ENCODE measurements around the gene MAG. TPM values are rescaled to one million over a fixed set of nuclear protein-coding genes. Genes with fewer than 3 reads are reported as not detected.

The MAG gene
- total and polyA plus RNA-seq, 2 of the 8 experiments (the other 6 are each of a cell fraction or from before 2014, with no cell fraction given): 0.20 to 1.3 TPM

- H2BK120ac ChIP-seq (replicated peaks; ENCODE audit: low read depth, low read length): peak overlapping the region; percentile 70
- no peaks in the 10 kb centered on the region for H3K9me3 ChIP-seq (ENCODE audit: insufficient read depth in 2 of 2, low read depth in 1 of 2, low read length in 1 of 2)
- H3K36me3 ChIP-seq (ENCODE audit: control insufficient read depth in 2 of 4, insufficient read depth in 4 of 4, low read length in 3 of 4): peaks cover 6 to 15% (median 11%) of the 10 kb centered on the region in 4 experiments; a peak in 7 of 8 replicates
- no peak overlapping the region; the same call in 1 of the 2 replicates for H2BK12ac ChIP-seq (ENCODE audit: low read depth, low read length)
- no peak overlapping the region for H4K5ac ChIP-seq (ENCODE audit: insufficient read length, low read depth, low read length)
- peaks cover 13 to 14% of the 10 kb centered on the region in 2 experiments for H4K20me1 ChIP-seq (replicated peaks in 1 of 2; ENCODE audit: control insufficient read depth in 1 of 2, insufficient read depth in 2 of 2, low read length in 2 of 2)
- H3K14ac ChIP-seq (ENCODE audit: insufficient read length): no peak overlapping the region
- H3K56ac ChIP-seq (replicated peaks; ENCODE audit: insufficient read length, low read depth, low read length): no peak overlapping the region
- peak overlapping the region; percentile 76; the same call in 1 of the 2 replicates for H2BK20ac ChIP-seq (ENCODE audit: low read length)
- H3K4me2 ChIP-seq (ENCODE audit: insufficient read depth in 1 of 2, low read depth in 2 of 2, low read length in 2 of 2): peak overlapping the region in 1 of 2 experiments; percentile 83; a peak in 2 of 4 replicates
- H3K18ac ChIP-seq (ENCODE audit: extremely low read depth, low read length): no peak overlapping the region
- H2BK15ac ChIP-seq (ENCODE audit: low read length): no peak overlapping the region
- no peak overlapping the region for H3K4ac ChIP-seq (replicated peaks; ENCODE audit: insufficient read length, low read depth, low read length)
- H4K8ac ChIP-seq (ENCODE audit: extremely low read depth, insufficient read depth, low read length): no peak overlapping the region
- peak overlapping the region; percentile 100; the same call in 1 of the 2 replicates for H3K27ac ChIP-seq (ENCODE audit: low read depth, low read length)
- no peak overlapping the region for H2BK5ac ChIP-seq (ENCODE audit: low read depth, low read length)
- FAIRE-seq (no peak), DNase-seq (ENCODE audit: low read depth in 1 of 2, low spot score in 2 of 2) (no peak)
- POLR2A ChIA-PET (ENCODE audit: partially characterized antibody): no interaction called here
- CTCF ChIA-PET (ENCODE audit: partially characterized antibody): no interaction called here
- H2AK5ac ChIP-seq (ENCODE audit: low read depth, low read length): no peak overlapping the region
- peaks cover 10% of the 10 kb centered on the region; the same call in 1 of the 2 replicates for H3K23me2 ChIP-seq (ENCODE audit: low read depth, low read length)
- peak overlapping the region in 1 of 4 experiments; percentile 90; a peak in 2 of 8 replicates for H3K4me3 ChIP-seq (ENCODE audit: extremely low read depth in 1 of 4, insufficient read depth in 2 of 4, low read depth in 3 of 4, low read length in 4 of 4)
- H3K79me1 ChIP-seq (ENCODE audit: low read depth, low read length): peaks cover 2% of the 10 kb centered on the region; the same call in 1 of the 2 replicates
- H3K27me3 ChIP-seq (replicated peaks in 1 of 4; ENCODE audit: control insufficient read depth in 3 of 4, extremely low read depth in 1 of 4, insufficient read depth in 3 of 4, low read length in 3 of 4): no peaks in the 10 kb centered on the region
- H4K91ac ChIP-seq (replicated peaks; ENCODE audit: insufficient read length, low read length): no peak overlapping the region
- no peak overlapping the region; a peak in 1 of 7 replicates for H3K9ac ChIP-seq (replicated peaks in 1 of 4; ENCODE audit: extremely low read depth in 1 of 4, low read depth in 3 of 4, low read length in 3 of 4)
- no peak overlapping the region for H2AFZ ChIP-seq (ENCODE audit: low read length)
- 90% methylated on average over 4 of the region's 4 CpGs; no CpG with 5 or more reads in 1 of the 2 experiments for WGBS, 2 experiments (ENCODE audit: extremely low coverage in 1 of 2, insufficient coverage in 1 of 2, insufficient read length in 1 of 2, insufficient replicate concordance in 2 of 2, low coverage in 1 of 2, low lambda C conversion rate in 2 of 2, missing lambda C conversion rate in 1 of 2)
- H3K79me2 ChIP-seq (ENCODE audit: control insufficient read depth in 1 of 2, insufficient read depth in 2 of 2, low read length in 2 of 2): peaks cover 10 to 27% of the 10 kb centered on the region in 2 experiments
- peaks cover 0 to 8% (median 7%) of the 10 kb centered on the region in 4 experiments; a peak in 6 of 7 replicates for H3K4me1 ChIP-seq (replicated peaks in 1 of 4; ENCODE audit: control insufficient read depth in 3 of 4, insufficient read depth in 4 of 4, low read length in 3 of 4)
- no peak overlapping the region for H3K23ac ChIP-seq (ENCODE audit: insufficient read length)
- TF ChIP-seq, protein P1, sequence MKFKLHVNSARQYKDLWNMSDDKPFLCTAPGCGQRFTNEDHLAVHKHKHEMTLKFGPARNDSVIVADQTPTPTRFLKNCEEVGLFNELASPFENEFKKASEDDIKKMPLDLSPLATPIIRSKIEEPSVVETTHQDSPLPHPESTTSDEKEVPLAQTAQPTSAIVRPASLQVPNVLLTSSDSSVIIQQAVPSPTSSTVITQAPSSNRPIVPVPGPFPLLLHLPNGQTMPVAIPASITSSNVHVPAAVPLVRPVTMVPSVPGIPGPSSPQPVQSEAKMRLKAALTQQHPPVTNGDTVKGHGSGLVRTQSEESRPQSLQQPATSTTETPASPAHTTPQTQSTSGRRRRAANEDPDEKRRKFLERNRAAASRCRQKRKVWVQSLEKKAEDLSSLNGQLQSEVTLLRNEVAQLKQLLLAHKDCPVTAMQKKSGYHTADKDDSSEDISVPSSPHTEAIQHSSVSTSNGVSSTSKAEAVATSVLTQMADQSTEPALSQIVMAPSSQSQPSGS (IDR thresholded peaks at IDR 0.05; ENCODE audit: low read length): no peak
- no peak for TF ChIP-seq POLR2A (IDR thresholded peaks at IDR 0.05; ENCODE audit: control extremely low read depth in 1 of 2, low read depth in 2 of 2, low read length in 2 of 2)
- no peak for TF ChIP-seq SIN3A (conservative IDR thresholded peaks at IDR 0.05 in 1 of 2, IDR thresholded peaks at IDR 0.05 in 1 of 2; ENCODE audit: low read depth in 1 of 2, low read length in 2 of 2)
- no peak for TF ChIP-seq TAF7 (optimal IDR thresholded peaks at IDR 0.05; ENCODE audit: borderline replicate concordance, low read depth, low read length)
- TF ChIP-seq SAP30 (IDR thresholded peaks at IDR 0.05; ENCODE audit: insufficient read depth, insufficient replicate concordance, low read length): no peak
- no peak for TF ChIP-seq SUZ12 (IDR thresholded peaks at IDR 0.05; ENCODE audit: low read length)
- no peak for TF ChIP-seq NRF1 (IDR thresholded peaks at IDR 0.05; ENCODE audit: low read depth, low read length)
- TF ChIP-seq SRF (IDR thresholded peaks at IDR 0.05; ENCODE audit: low read depth, low read length): no peak
- no peak for TF ChIP-seq TBP (IDR thresholded peaks at IDR 0.05; ENCODE audit: low read depth, low read length)
- TF ChIP-seq TEAD4 (IDR thresholded peaks at IDR 0.05; ENCODE audit: low read depth, low read length): no peak
- no peak for TF ChIP-seq CHD2 (IDR thresholded peaks at IDR 0.05; ENCODE audit: low read length)
Observed at GRCh38 chr19:35246466-35247092, 45.4 kb upstream of the MAG start.

Data from H1 (cell line).